Astrocyte of the spinal cord (primary cell): ENCODE results near the gene HECTD3.

ENCODE experiments used
- DNase-seq: peaks from one replicate; pipeline ENCODE4 v3.0.0; 2011; ENCODE audit warnings: low read depth, low spot score
- H3K4me3 ChIP-seq: 2 replicates; pipeline ENCODE4 v1.5.1; 2011; ENCODE audit warnings: low read depth, mild to moderate bottlenecking, low read length, moderate library complexity
- CTCF ChIP-seq: IDR thresholded peaks from 2 replicates; pipeline ENCODE4 v1.5.1; 2012; ENCODE audit warnings: low read depth, mild to moderate bottlenecking, low read length, inconsistent platforms
- in situ Hi-C: cut with HindIII; loops from 2 replicates; pipeline ENCODE4 v1.10.0; 2017; ENCODE audit warnings: low sequenced_read_pairs

HECTD3 gene

GRCh38 chr1:45033356-45033755 lies 22.2 kb upstream of the HECTD3 start:
- no peak for TF ChIP-seq CTCF
- no peak overlapping the region for H3K4me3 ChIP-seq
- no peak for DNase-seq
- in situ Hi-C loops: no loop called here

DNA sequence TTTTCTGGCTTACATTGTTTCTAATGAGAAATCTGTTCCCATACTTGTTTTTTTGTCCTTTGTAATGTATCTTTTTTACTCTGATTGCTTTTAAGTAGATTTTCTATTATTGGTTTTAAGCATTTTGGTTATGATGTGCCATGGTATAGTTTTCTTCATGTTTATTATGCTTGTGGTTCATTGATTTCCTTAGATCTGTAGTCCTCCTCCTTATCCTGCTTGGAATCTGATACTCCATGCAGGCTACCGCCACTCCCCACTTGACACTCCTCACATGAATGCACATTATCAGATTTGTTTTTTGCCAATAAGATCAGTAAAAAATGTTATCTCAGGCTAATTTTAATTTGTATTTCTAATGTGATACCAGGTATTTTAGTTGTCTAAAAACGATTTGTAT lies 21.7 kb upstream of the HECTD3 start:
- TF ChIP-seq CTCF: no peak
- in situ Hi-C loops: no loop called here

GRCh38 chr1:45026446-45026845 lies 15.3 kb upstream of the HECTD3 start:
- H3K4me3 ChIP-seq: no peak overlapping the region
- no peak for DNase-seq
- in situ Hi-C loops: no loop called here
- TF ChIP-seq CTCF: no peak

More for the DNA sequence above, 21.7 kb upstream of the HECTD3 start:
- DNase-seq: no peak
- H3K4me3 ChIP-seq: no peak overlapping the region

- in situ Hi-C loops: no loop called here
- TF ChIP-seq CTCF: no peak
These were observed 12.5 kb upstream of the HECTD3 start for GRCh38 chr1:45023663-45024062.

DNA sequence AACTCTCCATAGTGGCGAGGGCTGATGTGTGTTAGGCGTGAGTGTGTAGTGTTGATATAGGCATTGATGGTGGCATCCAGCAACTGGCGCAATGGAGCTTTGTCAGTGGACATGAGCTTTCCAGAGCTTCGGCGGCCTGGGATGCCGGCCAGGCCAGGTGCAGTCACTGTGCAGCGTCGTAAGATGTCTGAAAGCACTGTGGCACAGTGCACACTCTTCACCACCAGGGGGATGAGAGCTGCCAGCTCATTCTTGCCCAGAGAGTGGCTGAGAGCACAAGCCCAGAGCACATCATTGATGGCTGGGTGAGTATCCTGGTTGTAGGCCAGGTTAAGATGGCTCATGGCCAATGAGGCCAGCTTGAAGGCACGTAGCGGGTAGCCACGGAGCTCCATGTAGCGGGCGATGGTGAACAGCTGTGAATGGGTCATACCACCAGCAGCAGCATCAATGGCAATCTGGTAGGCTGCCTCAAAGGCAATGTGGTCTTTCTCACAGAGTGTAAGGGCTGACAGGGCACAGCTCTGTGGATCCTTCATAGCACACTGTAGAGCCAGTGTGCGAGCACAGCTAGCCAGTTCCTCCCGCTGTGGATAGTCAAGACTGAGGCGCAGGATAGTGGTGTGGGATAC lies 7.6 kb upstream of the HECTD3 start:
- no peak overlapping the region for H3K4me3 ChIP-seq
- TF ChIP-seq CTCF: peak; percentile 94
- peak; percentile 67 for DNase-seq
- in situ Hi-C loops: no loop called here

More at GRCh38 chr1:45023663-45024062, 12.5 kb upstream of the HECTD3 start:
- H3K4me3 ChIP-seq: no peak overlapping the region
- no peak for DNase-seq

DNA sequence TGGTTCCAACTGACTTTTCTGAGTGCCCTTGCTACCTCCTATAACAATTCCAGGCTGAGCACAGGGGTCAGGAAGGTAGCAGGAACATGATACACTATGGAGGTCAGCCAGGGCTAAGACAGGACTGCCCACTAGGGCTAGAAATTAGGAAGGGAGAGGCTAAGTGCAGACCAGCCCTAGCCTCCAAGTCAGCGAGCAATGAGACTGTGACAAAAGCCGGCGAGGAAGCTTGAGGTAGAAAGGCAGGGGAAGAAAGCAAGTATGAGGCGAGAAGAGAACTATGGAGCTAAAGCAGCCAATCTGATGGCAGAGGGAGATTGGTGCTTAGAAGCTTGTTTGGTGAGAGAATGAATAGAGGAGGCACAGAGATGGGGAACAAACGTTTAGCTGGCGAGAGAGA lies 5.6 kb upstream of the HECTD3 start:
- no peak for TF ChIP-seq CTCF
- H3K4me3 ChIP-seq: no peak overlapping the region
- no peak for DNase-seq
- in situ Hi-C loops: no loop called here
